SW 1271 (cell line): ENCODE data around the gene MYH11.
"Not testable (repeated sequence)": the region's sequence is repeated elsewhere in the genome, so short reads cannot be mapped to it uniquely, and the experiment has no call there.

ENCODE experiments used
- DNase-seq, 2 experiments: peaks; one replicate each; lab custom pipeline; 2025; lab: John Stamatoyannopoulos, UW

MYH11 gene

GRCh38 chr16:15876503-15876902 lies 19.7 kb upstream of the MYH11 start:
- DNase-seq = no peak

- DNase-seq = peak in 1 of 2 experiments; percentile 36
Measured at GRCh38 chr16:15874745-15875314, 18.0 kb upstream of the MYH11 start.

- no peak for DNase-seq
Measured at GRCh38 chr16:15873737-15874136, 16.9 kb upstream of the MYH11 start.

- DNase-seq = no peak
Measured at GRCh38 chr16:15873301-15873700, 16.5 kb upstream of the MYH11 start.

- no peak for DNase-seq
Measured at GRCh38 chr16:15870011-15870410, 13.2 kb upstream of the MYH11 start.

- no peak for DNase-seq
Measured at GRCh38 chr16:15866451-15866850, 9.6 kb upstream of the MYH11 start.

- DNase-seq = no peak
Measured at GRCh38 chr16:15865742-15866141, 8.9 kb upstream of the MYH11 start.

GRCh38 chr16:15864939-15865338 lies 8.1 kb upstream of the MYH11 start:
- no peak for DNase-seq

GRCh38 chr16:15861996-15862395 lies 5.2 kb upstream of the MYH11 start:
- no peak for DNase-seq

GRCh38 chr16:15858921-15859668 lies 2.3 kb upstream of the MYH11 start:
- no peak for DNase-seq

GRCh38 chr16:15857724-15858560 lies 1.1 kb upstream of the MYH11 start:
- DNase-seq = no peak

- no peak for DNase-seq
Measured at GRCh38 chr16:15856182-15856581, 646 bp downstream of the MYH11 start.

GRCh38 chr16:15855704-15856003 lies 1.2 kb downstream of the MYH11 start:
- DNase-seq = no peak

GRCh38 chr16:15854906-15855703 lies 1.7 kb downstream of the MYH11 start:
- DNase-seq = no peak

- DNase-seq = no peak
Measured at GRCh38 chr16:15854061-15854460, 2.8 kb downstream of the MYH11 start.

- DNase-seq = no peak
Measured at GRCh38 chr16:15853021-15853420, 3.8 kb downstream of the MYH11 start.

GRCh38 chr16:15850555-15850954 lies 6.3 kb downstream of the MYH11 start:
- DNase-seq = not testable (repeated sequence)

GRCh38 chr16:15849209-15849981 lies 7.4 kb downstream of the MYH11 start:
- no peak for DNase-seq

- no peak for DNase-seq
Measured at GRCh38 chr16:15847611-15848175, 9.1 kb downstream of the MYH11 start.

GRCh38 chr16:15846510-15846909 lies 10.3 kb downstream of the MYH11 start:
- no peak for DNase-seq

- DNase-seq = no peak
Measured at GRCh38 chr16:15843635-15844279, 13.1 kb downstream of the MYH11 start.
